ENCODE data around the gene PFDN6.

DNA sequence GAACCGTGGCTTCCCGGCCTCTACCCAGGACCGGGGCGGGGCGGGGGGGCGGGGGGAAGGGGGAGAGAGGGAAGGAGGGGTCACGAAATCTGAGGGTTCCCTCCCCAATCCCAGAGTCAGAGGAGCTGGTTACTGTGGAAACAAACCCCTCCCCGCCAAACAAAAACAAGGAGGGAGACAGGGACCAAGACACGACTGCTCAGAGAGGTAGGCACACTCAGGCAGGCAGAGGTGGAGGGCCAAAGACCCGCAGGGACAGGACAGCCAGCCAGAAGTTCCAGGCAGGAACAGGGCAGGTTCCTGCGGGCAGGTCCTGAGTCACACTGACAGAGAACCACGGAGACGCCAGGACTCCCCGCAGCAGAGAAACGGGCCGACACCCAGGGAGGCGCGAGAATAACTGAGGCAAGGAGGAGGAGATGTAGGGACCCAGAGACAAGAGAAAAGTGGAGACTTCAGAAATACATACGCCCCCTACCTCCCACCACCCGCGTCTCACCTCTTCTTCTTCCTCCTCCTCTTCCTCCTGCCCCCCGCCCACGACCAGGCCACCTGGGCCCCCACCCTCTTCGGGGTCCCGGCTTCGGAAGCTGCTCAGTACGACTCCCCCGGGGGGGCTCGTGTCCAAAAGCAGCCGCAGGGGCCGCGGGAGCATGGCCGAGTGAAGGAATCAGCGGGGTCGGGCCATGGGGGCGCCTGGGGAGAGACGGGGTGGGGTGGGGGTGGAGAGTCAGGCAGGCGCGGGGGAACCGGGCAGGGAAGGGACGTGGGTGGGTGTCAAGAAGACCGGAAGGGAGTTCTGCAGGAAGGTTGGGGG lies 8.8 kb downstream of the PFDN6 start:
- TF ChIP-seq EZH2phosphoT487 (IDR thresholded peaks at IDR 0.05; ENCODE audit: borderline replicate concordance, low read length) (no peak), EZH2 (IDR thresholded peaks at IDR 0.05; ENCODE audit: low read length, unreplicated experiment) (no peak)
- TF ChIP-seq, protein P1, sequence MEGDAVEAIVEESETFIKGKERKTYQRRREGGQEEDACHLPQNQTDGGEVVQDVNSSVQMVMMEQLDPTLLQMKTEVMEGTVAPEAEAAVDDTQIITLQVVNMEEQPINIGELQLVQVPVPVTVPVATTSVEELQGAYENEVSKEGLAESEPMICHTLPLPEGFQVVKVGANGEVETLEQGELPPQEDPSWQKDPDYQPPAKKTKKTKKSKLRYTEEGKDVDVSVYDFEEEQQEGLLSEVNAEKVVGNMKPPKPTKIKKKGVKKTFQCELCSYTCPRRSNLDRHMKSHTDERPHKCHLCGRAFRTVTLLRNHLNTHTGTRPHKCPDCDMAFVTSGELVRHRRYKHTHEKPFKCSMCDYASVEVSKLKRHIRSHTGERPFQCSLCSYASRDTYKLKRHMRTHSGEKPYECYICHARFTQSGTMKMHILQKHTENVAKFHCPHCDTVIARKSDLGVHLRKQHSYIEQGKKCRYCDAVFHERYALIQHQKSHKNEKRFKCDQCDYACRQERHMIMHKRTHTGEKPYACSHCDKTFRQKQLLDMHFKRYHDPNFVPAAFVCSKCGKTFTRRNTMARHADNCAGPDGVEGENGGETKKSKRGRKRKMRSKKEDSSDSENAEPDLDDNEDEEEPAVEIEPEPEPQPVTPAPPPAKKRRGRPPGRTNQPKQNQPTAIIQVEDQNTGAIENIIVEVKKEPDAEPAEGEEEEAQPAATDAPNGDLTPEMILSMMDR (conservative IDR thresholded peaks at IDR 0.05; ENCODE audit: low read depth, low read length) = no peak
